ENCODE data around the gene TTC7B. TPM values are rescaled to one million over a fixed set of nuclear protein-coding genes. Genes with fewer than 3 reads are reported as not detected.

TTC7B gene
- total and polyA plus RNA-seq, 2 donors (not counting 3 experiments of a cell fraction or from before 2014, with no cell fraction given): 46.8 to 76.5 TPM

DNA sequence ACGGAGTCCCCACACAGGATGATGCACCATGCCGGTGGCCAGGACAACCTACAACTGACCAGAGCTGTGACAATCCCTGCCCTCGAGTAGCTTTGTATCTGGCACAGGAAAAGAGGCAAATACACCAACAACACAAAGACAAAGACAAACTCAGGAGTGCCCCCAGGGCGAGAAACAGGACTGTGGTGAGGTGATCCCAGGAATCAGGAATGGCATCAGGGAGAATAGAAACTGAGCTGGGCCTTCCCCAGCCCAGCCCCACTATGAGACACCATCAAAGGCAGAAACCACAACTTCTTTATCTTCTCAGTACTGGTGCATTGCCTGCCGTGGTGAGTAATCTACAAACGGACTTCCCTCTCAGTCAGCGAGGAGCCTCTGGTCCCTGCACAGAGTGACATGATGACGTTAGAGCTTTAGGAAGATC is 157.7 kb downstream of the TTC7B start:
- no TSS peak for BruUV-seq (replicated peaks)
- dilution Hi-C loops (cut with MboI; ENCODE audit: extremely low pct_ligation_motif_present, low sequenced_read_pairs): no loop called here
- H3K27ac ChIP-seq (ENCODE audit: insufficient read depth, low read depth, low read length): no peak overlapping the region

More for the DNA sequence above, 157.7 kb downstream of the TTC7B start:
- Histone ChIP-seq H3K4me3 (replicated peaks in 1 of 3; ENCODE audit: insufficient read depth in 1 of 3, low read depth in 1 of 3, low read length in 3 of 3) (no peak overlapping the region), H3K4me2 (ENCODE audit: insufficient read depth, low read length) (no peak overlapping the region), H3K27me3 (ENCODE audit: control insufficient read depth in 2 of 2, insufficient read depth in 2 of 2, low read length in 2 of 2) (no peaks in the 10 kb centered on the region), H3K36me3 (ENCODE audit: control insufficient read depth in 2 of 2, extremely low read depth in 1 of 2, insufficient read depth in 2 of 2, low read length in 2 of 2) (peaks cover 9 to 11% of the 10 kb centered on the region in 2 experiments), H2AFZ (ENCODE audit: low read depth, low read length) (no peak overlapping the region), H3K4me1 (ENCODE audit: control insufficient read depth, extremely low read depth, insufficient read depth, low read length) (no peaks in the 10 kb centered on the region), H3K9me1 (replicated peaks; ENCODE audit: control insufficient read depth, extremely low read depth, insufficient read depth, low read length) (no peaks in the 10 kb centered on the region), H3K9ac (replicated peaks; ENCODE audit: extremely low read depth, insufficient read depth, low read length) (no peak overlapping the region), H3K9me3 (replicated peaks; ENCODE audit: control insufficient read depth, insufficient read depth, low read length) (no peaks in the 10 kb centered on the region), H3K79me2 (ENCODE audit: control insufficient read depth, insufficient read depth, low read length) (no peaks in the 10 kb centered on the region), H4K20me1 (replicated peaks; ENCODE audit: control insufficient read depth, extremely low read depth, insufficient read depth, low read length) (no peaks in the 10 kb centered on the region)
- ChIA-PET POLR2A (interaction anchor here (0.6 kb wide), 1 partner anchor 55 kb away, joined by 3 read pairs; no protein-coding TSS in a partner anchor), CTCF (interaction anchor here (1.0 kb wide), 1 partner anchor 16 kb away, joined by 4 read pairs; no protein-coding TSS in a partner anchor)
- intact Hi-C loops (cut with micrococcal nuclease): no loop called here
- TF ChIP-seq JUN (IDR thresholded peaks at IDR 0.05; ENCODE audit: borderline replicate concordance, insufficient read depth, insufficient read length, low read depth) (no peak), MYC (IDR thresholded peaks at IDR 0.05; ENCODE audit: low read depth, low read length) (no peak), POLR2AphosphoS5 (IDR thresholded peaks at IDR 0.05; ENCODE audit: insufficient read depth, low read depth, low read length) (no peak), POLR2A (IDR thresholded peaks at IDR 0.05; ENCODE audit: low read depth, low read length) (no peak), FOS (IDR thresholded peaks at IDR 0.05; ENCODE audit: borderline replicate concordance, insufficient read depth, low read length) (no peak), GATA2 (IDR thresholded peaks at IDR 0.05; ENCODE audit: insufficient read depth, insufficient read length, low read depth, low read length) (no peak), EZH2 (IDR thresholded peaks at IDR 0.05; ENCODE audit: borderline replicate concordance, low read depth, low read length, severe bottlenecking) (no peak)
- TF ChIP-seq, protein P1, sequence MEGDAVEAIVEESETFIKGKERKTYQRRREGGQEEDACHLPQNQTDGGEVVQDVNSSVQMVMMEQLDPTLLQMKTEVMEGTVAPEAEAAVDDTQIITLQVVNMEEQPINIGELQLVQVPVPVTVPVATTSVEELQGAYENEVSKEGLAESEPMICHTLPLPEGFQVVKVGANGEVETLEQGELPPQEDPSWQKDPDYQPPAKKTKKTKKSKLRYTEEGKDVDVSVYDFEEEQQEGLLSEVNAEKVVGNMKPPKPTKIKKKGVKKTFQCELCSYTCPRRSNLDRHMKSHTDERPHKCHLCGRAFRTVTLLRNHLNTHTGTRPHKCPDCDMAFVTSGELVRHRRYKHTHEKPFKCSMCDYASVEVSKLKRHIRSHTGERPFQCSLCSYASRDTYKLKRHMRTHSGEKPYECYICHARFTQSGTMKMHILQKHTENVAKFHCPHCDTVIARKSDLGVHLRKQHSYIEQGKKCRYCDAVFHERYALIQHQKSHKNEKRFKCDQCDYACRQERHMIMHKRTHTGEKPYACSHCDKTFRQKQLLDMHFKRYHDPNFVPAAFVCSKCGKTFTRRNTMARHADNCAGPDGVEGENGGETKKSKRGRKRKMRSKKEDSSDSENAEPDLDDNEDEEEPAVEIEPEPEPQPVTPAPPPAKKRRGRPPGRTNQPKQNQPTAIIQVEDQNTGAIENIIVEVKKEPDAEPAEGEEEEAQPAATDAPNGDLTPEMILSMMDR (IDR thresholded peaks at IDR 0.05; ENCODE audit: extremely low read depth in 1 of 2, insufficient read depth in 1 of 2, low read depth in 1 of 2, low read length in 2 of 2): no peak
- TF ChIP-seq, protein P2, sequence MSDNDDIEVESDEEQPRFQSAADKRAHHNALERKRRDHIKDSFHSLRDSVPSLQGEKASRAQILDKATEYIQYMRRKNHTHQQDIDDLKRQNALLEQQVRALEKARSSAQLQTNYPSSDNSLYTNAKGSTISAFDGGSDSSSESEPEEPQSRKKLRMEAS (IDR thresholded peaks at IDR 0.05; ENCODE audit: insufficient read depth, insufficient read length): no peak
- FAIRE-seq (no peak), DNase-seq (ENCODE audit: low read depth, low spot score) (no peak)

All from endothelial cell of umbilical vein (primary cell).